ENCODE measurements around the gene CBY1. TPM values are rescaled to one million over a fixed set of nuclear protein-coding genes. Genes with fewer than 3 reads are reported as not detected.

CBY1 gene
- total and polyA plus RNA-seq, 4 donors: 6.3 to 14.9 (median 8.9) TPM

- no peaks in the 10 kb centered on the region for H3K27me3 ChIP-seq (ENCODE audit: control insufficient read depth in 4 of 4, insufficient read depth in 4 of 4, low read length in 3 of 4)
- DNase-seq (ENCODE audit: low spot score): no peak
- H3K9me3 ChIP-seq (ENCODE audit: control insufficient read depth in 4 of 4, low read length in 3 of 4): no peaks in the 10 kb centered on the region
- H3K9ac ChIP-seq (ENCODE audit: low read depth in 1 of 2, low read length in 2 of 2): no peak overlapping the region
- WGBS: 93% methylated on average over 11 of the region's 11 CpGs
- TF ChIP-seq HNF4G (IDR thresholded peaks at IDR 0.05) (no peak), RAD21 (IDR thresholded peaks at IDR 0.05) (no peak), EGR1 (IDR thresholded peaks at IDR 0.05; ENCODE audit: low read depth in 2 of 2) (no peak), ZBTB33 (IDR thresholded peaks at IDR 0.05) (no peak), GABPA (IDR thresholded peaks at IDR 0.05 in 1 of 2, conservative IDR thresholded peaks at IDR 0.05 in 1 of 2) (no peak), TAF1 (conservative IDR thresholded peaks at IDR 0.05) (no peak), REST (IDR thresholded peaks at IDR 0.05) (no peak), FOXA1 (IDR thresholded peaks at IDR 0.05) (no peak), MAX (IDR thresholded peaks at IDR 0.05) (no peak), YY1 (IDR thresholded peaks at IDR 0.05) (no peak), HNF4A (conservative IDR thresholded peaks at IDR 0.05) (no peak), RXRA (IDR thresholded peaks at IDR 0.05) (no peak), CTCF (IDR thresholded peaks at IDR 0.05; ENCODE audit: low read depth, low read length, missing input control) (no peak)
- no peak overlapping the region for H3K27ac ChIP-seq (ENCODE audit: low read depth in 1 of 2, low read length in 2 of 2)
- H3K36me3 ChIP-seq (ENCODE audit: control insufficient read depth in 4 of 4, insufficient read depth in 3 of 4, low read depth in 1 of 4, low read length in 3 of 4): peaks cover 6 to 25% (median 16%) of the 10 kb centered on the region in 4 donors
- H3K4me1 ChIP-seq (ENCODE audit: control insufficient read depth in 4 of 4, insufficient read depth in 4 of 4, low read length in 3 of 4): peaks cover 0 to 10% (median 6%) of the 10 kb centered on the region in 4 donors
- no peak overlapping the region for H3K4me3 ChIP-seq (ENCODE audit: low read depth in 1 of 3, low read length in 3 of 3)
These were observed 56.2 kb downstream of the CBY1 start for GRCh38 chr22:38712486-38713207.

GRCh38 chr22:38713921-38714320 lies 57.5 kb downstream of the CBY1 start:
- Histone ChIP-seq H3K27ac (ENCODE audit: low read depth in 1 of 2, low read length in 2 of 2) (no peak overlapping the region), H3K9me3 (ENCODE audit: control insufficient read depth in 4 of 4, low read length in 3 of 4) (no peaks in the 10 kb centered on the region), H3K4me3 (ENCODE audit: low read depth in 1 of 3, low read length in 3 of 3) (no peak overlapping the region), H3K27me3 (ENCODE audit: control insufficient read depth in 4 of 4, insufficient read depth in 4 of 4, low read length in 3 of 4) (no peaks in the 10 kb centered on the region), H3K9ac (ENCODE audit: low read depth in 1 of 2, low read length in 2 of 2) (no peak overlapping the region), H3K36me3 (ENCODE audit: control insufficient read depth in 4 of 4, insufficient read depth in 3 of 4, low read depth in 1 of 4, low read length in 3 of 4) (peaks cover 6 to 32% (median 19%) of the 10 kb centered on the region in 4 donors), H3K4me1 (ENCODE audit: control insufficient read depth in 4 of 4, insufficient read depth in 4 of 4, low read length in 3 of 4) (no peaks in the 10 kb centered on the region)
- 95% methylated on average over 8 of the region's 8 CpGs for WGBS
- no peak for DNase-seq (ENCODE audit: low spot score)
- TF ChIP-seq RXRA (IDR thresholded peaks at IDR 0.05) (no peak), SP1 (IDR thresholded peaks at IDR 0.05) (no peak), ZBTB33 (IDR thresholded peaks at IDR 0.05) (no peak), YY1 (IDR thresholded peaks at IDR 0.05) (no peak), JUND (IDR thresholded peaks at IDR 0.05) (no peak), RAD21 (IDR thresholded peaks at IDR 0.05) (no peak), REST (IDR thresholded peaks at IDR 0.05) (no peak), ATF3 (IDR thresholded peaks at IDR 0.05) (no peak), GABPA (IDR thresholded peaks at IDR 0.05 in 1 of 2, conservative IDR thresholded peaks at IDR 0.05 in 1 of 2) (no peak), NR2F2 (IDR thresholded peaks at IDR 0.05) (no peak), FOXA1 (IDR thresholded peaks at IDR 0.05) (no peak)
